WERI-Rb-1 (cell line): ENCODE measurements around the gene NCEH1.

Experiments
- DNase-seq: peaks from one replicate; pipeline ENCODE4 v3.0.0-alpha.2; 2020
- H3K27ac ChIP-seq: fragments of 250-450 bp; sonication (Bioruptor Pico); 2 replicates; pipeline ENCODE4 v1.5.1; 2020; ENCODE audit warnings: mild to moderate bottlenecking, moderate library complexity
- H3K27me3 ChIP-seq: fragments of 250-450 bp; sonication (Bioruptor Pico); 2 replicates; pipeline ENCODE4 v1.5.1; 2021; ENCODE audit warnings: mild to moderate bottlenecking, low read depth, moderate library complexity; ENCODE audit not compliant: insufficient read depth, severe bottlenecking
- H3K36me3 ChIP-seq: fragments of 250-450 bp; sonication (Bioruptor Pico); 2 replicates; pipeline ENCODE4 v1.5.1; 2020; ENCODE audit warnings: mild to moderate bottlenecking, moderate library complexity
- H3K4me3 ChIP-seq: 2 replicates; pipeline ENCODE4 v1.5.1; 2011; ENCODE audit warnings: low read depth, mild to moderate bottlenecking, control low read depth, low read length
- H3K9me3 ChIP-seq: fragments of 250-450 bp; sonication (Bioruptor Pico); 2 replicates; pipeline ENCODE4 v1.5.1; 2021; ENCODE audit warnings: mild to moderate bottlenecking, moderate library complexity; ENCODE audit not compliant: severe bottlenecking
- TF ChIP-seq, protein P1 (sequence below): IDR thresholded peaks from 2 replicates; pipeline ENCODE4 v1.5.1; 2011; ENCODE audit warnings: low read depth, mild to moderate bottlenecking, control low read depth, inconsistent platforms, low read length

Gene NCEH1

DNA sequence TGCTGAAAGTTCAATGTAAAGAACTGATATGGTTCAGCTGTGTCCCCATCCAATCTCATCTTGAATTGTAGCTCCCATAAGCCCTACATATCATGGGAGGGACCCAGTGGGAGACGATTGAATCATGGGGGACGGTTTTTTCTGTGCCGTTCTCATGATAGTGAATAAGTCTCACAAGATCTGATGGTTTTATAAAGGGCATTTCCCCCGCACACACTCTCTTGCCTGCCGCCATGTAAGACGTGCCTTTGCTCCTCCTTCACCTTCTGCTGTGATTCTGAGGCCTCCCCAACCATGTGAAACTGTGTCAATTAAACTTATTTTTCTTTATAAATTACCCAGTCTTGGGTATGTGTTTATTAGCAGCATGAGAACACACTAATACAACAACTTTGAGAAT lies 101.1 kb downstream of the NCEH1 start:
- no peaks in the 10 kb centered on the region for H3K27me3 ChIP-seq
- TF ChIP-seq, protein P1, sequence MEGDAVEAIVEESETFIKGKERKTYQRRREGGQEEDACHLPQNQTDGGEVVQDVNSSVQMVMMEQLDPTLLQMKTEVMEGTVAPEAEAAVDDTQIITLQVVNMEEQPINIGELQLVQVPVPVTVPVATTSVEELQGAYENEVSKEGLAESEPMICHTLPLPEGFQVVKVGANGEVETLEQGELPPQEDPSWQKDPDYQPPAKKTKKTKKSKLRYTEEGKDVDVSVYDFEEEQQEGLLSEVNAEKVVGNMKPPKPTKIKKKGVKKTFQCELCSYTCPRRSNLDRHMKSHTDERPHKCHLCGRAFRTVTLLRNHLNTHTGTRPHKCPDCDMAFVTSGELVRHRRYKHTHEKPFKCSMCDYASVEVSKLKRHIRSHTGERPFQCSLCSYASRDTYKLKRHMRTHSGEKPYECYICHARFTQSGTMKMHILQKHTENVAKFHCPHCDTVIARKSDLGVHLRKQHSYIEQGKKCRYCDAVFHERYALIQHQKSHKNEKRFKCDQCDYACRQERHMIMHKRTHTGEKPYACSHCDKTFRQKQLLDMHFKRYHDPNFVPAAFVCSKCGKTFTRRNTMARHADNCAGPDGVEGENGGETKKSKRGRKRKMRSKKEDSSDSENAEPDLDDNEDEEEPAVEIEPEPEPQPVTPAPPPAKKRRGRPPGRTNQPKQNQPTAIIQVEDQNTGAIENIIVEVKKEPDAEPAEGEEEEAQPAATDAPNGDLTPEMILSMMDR = no peak
- DNase-seq = no peak

DNA sequence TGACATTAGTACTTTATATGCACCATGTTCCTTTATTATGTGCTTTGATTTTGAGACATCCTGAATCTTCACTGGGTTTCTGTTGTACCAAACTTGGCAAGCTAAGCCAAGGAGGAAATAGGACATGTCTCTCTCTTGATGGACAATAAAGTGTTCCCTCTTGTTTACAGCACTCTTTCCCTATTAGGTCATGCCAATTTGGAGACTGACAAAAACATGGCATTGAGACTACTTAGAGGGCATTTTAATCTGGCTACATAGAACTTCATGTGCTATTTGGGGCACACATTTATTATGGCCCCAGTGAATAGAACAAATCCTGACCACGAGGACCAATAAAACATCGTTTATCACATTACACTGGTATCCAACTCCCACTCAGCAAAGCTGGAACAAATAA lies 102.3 kb downstream of the NCEH1 start:
- no peak overlapping the region for H3K27ac ChIP-seq
- no peak overlapping the region for H3K4me3 ChIP-seq
- H3K9me3 ChIP-seq = peaks cover 2% of the 10 kb centered on the region
- no peaks in the 10 kb centered on the region for H3K27me3 ChIP-seq
- H3K36me3 ChIP-seq = no peaks in the 10 kb centered on the region
- TF ChIP-seq, protein P1 = no peak
- DNase-seq = no peak

More for the DNA sequence above, 101.1 kb downstream of the NCEH1 start:
- Histone ChIP-seq H3K27ac (no peak overlapping the region), H3K4me3 (no peak overlapping the region), H3K36me3 (no peaks in the 10 kb centered on the region), H3K9me3 (peaks cover 2% of the 10 kb centered on the region)

DNA sequence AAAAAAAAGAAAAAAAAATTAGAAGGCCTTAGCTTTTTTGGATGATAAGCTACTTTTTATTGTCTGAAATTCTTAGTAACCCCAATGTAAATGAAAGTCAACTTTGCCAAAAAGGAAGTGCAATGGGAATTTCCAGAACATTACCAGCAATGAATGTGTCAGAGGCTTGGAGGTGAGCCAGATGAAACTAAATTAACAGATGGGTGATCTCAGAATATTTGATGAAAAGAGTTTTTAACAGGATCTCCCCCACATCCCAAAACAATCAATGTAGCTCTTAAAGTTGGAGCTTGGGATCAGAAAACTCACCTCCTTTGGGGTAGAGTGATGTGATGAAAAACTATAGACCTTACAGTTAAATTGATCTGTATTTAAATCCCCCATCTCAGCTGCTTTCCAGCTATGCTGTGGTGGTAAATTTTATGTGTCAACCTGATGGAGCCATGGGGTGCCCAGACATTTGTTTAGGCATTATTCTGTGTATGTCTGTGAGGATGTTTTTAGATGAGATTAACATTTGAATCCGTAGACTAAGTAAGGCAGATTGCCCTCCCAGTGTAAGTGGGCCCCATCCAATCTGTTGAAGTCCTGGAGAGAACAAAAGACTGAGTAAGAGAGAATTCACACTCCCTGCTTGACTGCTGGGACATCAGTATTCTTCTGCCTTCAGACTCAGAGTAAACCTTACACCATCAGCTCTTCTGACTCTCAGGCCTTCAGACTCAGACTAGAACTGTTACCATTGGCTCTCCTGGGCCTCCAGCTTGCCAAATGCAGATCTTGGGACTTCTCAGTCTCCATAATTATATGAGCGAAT lies 103.4 kb downstream of the NCEH1 start:
- Histone ChIP-seq H3K36me3 (no peaks in the 10 kb centered on the region), H3K27me3 (no peaks in the 10 kb centered on the region), H3K9me3 (no peaks in the 10 kb centered on the region), H3K27ac (no peak overlapping the region), H3K4me3 (no peak overlapping the region)
- peak; percentile 21 for DNase-seq
- TF ChIP-seq, protein P1 = no peak

DNA sequence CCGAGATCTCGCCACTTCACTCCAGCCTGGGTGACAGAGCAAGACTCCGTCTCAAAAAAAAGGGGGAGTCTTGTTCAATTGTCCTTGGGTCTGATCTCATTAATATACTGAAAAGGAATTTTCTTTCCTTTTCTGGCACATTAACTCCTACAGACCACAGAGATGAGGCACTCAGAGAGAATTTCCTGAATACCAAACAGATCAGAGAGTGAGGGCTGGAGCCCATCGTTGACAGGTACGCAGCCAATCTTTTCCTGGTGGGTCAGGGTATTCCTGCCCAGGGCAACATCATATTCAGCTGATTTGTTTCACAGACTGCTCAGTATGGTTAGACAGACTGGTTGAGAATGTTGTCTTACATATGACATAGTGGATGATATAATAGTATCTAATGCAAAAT lies 104.8 kb downstream of the NCEH1 start:
- no peaks in the 10 kb centered on the region for H3K27me3 ChIP-seq
- no peaks in the 10 kb centered on the region for H3K9me3 ChIP-seq
- H3K27ac ChIP-seq = no peak overlapping the region
- no peaks in the 10 kb centered on the region for H3K36me3 ChIP-seq
- TF ChIP-seq, protein P1 = no peak
- DNase-seq = no peak
- no peak overlapping the region for H3K4me3 ChIP-seq

DNA sequence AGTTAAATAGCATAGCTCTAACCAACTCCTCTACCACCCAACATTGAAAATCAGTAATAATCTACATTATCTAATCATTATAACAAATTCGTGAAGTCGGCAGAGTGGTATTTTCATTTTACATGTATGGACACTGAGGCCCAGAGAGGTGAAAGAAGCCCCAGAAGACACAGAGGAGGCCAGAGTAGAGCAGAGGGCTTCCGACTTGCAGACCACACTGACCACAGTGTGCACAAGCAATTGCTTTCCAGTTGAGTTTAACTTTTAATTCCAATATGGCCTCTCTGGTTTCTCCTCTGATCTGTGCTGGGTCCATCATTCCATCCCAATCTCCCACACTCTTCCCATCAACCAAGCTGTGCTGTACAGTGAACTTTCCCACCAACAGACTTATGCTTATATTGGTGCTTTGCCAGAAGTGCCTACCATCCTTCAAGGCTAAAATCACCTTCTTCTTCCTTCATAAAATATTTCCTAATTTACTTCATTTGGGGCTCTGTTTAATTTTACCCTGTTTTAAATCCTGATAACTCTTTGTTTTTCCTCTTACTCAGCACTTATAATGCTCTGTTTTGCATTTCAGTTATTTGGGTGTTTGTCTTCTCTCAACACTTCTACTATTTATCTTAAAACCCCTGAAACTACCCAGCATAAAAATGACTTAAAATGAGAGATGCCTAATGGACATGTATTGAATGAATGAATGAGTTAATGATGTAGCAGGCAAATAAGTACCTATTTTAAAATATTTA lies 105.8 kb downstream of the NCEH1 start:
- H3K27ac ChIP-seq = no peak overlapping the region
- no peaks in the 10 kb centered on the region for H3K36me3 ChIP-seq
- TF ChIP-seq, protein P1 = no peak
- no peaks in the 10 kb centered on the region for H3K9me3 ChIP-seq
- H3K4me3 ChIP-seq = no peak overlapping the region
- no peaks in the 10 kb centered on the region for H3K27me3 ChIP-seq
- no peak for DNase-seq
